ENCODE measurements around the gene CDK5.

CDK5 gene

DNA sequence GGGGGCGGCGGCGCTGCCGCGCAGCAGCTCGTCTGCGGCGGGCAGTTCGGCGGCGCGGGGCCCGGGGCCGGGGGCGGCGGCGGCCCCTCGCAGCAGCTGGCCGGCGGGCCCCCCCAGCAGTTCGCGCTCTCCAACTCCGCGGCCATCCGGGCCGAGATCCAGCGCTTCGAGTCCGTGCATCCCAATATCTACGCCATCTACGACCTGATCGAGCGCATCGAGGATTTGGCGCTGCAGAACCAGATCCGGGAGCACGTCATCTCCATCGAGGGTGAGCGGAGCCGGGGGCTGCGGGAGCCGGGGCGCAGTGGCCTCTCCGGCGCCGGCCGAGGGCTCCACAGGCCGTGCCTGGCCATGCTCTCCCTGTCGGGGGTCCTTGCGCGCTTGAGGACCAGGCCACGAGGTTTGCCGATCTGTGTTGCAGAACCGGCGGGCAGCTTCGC, 29.1 kb upstream of the CDK5 start:
- no peak for DNase-seq (ENCODE audit: low spot score)

DNA sequence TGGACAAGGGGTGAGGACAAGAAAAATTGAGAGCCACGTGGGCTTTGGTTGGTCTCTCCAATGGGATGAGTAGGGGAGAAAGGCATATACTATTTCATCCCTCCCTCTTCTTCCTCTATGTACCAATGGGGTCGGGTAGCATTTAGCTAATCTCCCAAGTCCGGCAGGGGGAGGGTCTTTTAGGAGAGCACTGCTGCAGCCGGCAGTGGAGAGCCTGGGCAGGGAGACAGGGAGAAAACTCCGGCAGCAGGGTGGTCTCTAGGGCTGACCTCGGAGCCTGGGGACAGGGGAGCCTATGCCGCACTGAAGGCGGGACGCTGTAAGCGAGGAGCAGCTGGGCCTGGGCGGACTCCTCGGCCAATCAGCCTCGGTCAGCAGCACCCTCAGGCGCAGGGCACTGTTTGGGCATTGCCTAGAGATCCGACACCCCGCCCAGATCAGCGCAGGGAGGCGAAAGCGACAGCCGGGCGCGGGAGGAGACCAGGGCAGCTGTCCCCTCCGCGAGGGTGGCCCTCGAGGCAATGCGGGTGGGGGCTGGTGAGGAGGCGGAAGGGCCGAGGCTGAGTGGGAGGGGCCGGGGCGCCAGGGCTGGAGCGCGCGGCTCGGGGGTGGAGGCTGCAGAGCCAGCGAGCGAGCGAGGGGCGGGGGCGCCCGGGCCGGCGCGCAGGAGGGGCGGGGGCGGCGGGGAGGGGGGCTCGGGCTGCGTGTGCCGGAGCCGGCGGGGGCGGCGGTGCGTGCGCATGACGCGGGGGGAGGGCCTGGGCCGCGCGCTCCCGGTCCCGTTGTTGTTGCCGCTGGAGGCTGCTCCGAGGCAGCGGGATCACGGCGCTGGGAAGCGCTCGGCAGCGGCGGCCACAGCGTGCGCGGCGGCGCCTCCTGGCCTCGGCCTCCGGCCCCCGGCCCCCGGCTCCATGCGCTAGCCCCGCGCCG, 28.3 kb upstream of the CDK5 start, which contains the start of gene AGAP3:
Gene AGAP3 (plus strand): TSS at position 785 of the 930 bp plus-strand sequence. CDS start 267 bp downstream, outside the sequence.
- peak; percentile 34 for DNase-seq (ENCODE audit: low spot score)

DNA sequence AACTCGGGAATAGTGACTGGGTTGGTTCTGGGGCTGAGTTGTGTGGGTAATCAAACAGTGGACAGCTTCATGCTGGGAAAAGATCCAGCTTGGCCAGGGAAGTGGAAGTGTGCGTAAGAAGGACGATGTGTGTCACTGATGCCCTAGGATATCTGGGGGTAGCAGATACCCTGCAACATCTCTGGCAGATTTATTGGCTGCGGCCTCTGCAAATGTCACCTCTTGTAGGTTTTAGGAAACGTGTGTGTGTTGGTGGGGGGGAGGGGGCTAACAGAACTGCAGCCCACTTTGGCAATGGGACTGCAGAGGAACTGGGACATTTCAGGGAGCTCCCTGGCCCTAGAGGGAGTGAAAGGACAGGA, 27.6 kb upstream of the CDK5 start:
- no peak for DNase-seq (ENCODE audit: low spot score)

DNA sequence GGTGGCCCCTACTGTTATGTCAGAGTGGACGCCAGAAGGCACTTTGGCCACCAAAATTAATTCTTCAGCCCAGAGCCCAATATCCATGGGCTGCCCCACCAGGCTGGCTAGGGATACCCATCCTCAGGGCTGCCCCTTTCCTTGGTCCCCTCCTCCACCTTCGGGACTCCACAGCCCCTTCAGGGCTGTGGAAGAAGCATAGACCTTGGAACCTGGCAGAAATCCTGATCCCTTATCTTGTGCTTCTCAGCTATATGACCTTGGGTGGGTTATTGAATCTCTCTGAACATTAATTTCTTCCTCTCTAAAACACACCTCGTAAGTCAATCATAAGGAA, 26.1 kb upstream of the CDK5 start:
- DNase-seq (ENCODE audit: low spot score): no peak

DNA sequence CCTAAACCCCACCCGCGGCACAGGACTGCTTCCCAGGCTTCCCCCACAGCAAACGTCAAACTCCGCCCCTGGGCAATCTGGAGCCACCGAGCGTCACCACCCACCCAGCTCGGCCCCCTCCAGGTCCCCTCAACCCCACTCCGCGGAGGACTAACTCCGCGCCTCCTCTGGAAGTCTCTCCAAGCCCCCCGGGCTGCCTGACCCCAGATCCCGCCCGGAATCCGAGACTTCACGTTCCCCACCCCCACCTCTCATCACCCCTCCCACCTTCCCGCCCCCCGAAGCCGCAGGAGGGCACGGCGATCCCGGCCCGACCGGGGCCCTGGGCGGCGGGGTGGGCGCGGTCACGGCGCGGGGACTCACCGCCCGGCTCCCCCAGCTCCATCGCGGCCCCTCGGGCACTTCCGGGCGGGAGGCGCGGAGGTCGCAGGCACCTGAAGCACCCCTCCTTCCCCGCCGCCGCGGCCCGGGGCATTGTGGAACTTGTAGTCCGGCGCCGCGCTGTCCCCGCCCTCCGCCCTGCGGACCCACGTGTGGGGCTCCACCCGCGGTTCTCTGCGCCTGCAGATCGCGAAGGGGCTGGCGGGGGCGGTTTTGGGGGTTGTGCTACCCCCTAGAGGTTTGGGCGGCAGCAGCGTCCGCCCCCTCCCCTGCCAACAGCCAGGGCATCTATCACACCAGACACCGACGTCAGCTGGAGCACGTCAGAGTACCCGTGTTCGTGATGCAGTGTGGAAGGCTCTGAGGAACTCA, 25.6 kb upstream of the CDK5 start, which contains the start of gene TMUB1:
Gene TMUB1 (minus strand): TSS at position 423 of the 753 bp plus-strand sequence. CDS start 930 bp downstream, outside the sequence.
- peak; percentile 68 for DNase-seq (ENCODE audit: low spot score)

DNA sequence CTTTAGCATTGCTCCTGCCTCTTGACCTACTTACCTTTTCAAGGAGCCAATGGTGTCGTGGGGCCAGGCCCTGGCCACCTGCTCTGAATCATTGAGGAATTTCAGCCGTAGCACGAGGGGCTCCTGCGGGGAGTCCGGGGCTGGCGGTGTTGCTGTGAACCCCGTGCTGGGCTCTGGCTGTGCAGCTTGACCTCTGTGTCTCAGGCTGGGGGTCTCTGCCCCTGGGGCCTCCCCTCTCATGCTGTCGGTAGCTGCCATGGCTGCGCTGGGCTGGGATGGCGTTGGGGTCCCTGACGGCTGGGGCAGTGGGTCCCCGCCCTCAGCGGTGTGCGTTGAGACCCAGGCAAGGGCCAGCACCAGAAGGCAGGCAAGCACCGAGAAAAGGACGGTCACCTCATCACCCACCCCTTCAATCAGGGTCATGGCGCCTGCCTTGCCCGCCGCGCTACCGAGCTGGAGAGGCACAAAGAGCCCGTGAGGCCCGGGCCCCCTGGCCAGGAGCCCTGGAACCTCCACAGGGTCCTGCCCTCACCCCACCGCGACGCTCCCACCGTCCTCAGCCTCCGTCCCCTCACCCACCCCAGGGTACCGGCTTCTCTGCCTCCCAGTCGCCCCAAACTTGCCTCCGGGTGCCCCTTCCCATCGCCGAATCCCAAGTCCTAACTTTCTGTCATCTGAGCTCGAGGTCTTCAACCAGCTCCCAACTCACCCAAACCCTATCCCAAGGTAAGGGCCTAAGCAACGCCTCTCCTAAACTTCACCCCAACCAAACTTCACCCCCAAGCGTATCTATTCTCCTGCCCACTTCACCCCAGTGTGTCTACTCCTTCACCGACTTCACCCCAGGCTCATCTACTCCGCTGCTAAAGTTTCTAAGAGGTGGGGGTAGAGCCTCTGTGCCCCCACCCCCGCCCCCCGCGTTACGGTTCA, 24.7 kb upstream of the CDK5 start:
- DNase-seq (ENCODE audit: low spot score): no peak

DNA sequence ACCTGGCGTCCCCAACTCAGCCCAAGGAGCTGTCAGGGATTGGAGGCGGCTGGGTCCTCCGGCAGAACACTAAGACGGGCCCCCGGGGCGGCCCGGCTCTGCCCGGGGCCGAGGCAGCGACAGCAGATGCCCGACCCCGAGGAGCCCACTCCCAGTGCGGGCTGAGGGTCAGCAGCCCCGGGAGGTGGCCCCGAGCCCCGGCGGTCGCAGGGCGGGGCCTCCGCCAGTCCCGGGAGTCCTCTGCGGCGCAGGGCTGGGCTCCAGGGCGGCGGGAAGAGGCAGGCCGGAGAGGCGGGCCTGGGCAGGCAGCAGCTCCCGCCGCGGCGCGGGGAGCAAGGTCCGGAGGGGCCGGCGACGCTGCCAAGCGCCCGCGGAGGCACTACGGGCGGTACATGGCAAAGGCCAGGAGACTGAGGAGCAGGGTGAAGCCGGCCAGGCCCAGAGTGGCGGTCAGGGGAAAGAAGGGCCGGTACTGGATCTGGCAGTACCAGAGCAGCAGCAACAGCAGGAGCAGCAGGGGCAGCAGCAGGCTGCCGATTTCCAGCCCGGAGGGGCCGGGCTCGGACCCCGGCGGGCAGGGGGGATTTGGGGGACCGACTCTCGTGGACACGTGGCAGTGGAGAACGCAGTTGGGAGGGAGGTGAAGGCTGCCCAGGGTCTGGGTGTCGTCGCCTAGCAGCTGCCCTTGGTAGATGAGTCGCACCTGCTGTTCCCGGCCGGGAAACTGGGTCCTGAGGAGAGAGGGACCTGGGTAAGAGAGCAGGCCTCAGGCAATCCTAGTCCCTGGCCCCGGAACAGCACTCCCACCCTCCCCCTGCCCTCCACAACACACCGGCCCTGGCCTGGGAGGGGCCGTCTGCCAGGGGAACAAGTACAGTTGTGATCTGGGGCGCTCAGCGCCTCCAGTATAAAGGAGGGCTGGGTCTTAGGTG, 23.7 kb upstream of the CDK5 start:
- DNase-seq (ENCODE audit: low spot score): no peak

DNA sequence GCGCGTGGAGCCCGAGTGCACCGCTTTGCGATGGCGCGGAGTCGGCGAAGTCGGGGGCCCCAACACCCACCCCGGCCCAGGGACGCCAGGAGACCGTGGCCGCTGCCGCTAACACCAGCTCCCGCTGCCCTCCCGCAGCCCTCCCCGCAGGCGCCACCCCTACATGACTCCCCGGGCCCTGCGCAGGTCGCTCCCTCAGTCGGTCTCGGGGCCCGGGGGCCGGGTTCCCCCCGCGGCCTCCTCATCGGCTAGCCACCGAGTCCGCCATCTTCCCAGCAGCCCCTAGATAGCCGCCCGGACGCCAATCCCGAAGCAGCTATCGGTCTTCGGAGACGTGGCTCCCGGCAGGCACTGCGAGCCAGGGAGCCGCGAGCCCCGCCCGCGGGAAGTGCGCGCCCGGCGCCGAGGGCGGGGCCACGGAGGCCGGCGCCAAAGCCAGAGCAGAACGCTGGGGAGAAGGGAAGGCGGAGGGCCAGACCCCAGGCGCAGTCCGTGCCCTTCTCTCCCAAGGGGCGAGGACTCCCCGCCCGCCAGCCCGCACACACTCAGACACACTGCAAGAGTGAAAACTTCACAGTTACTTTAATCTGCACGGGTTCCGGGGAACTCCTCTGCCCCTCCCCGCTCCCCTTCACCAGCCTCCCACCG, 22.9 kb upstream of the CDK5 start, which contains the start of gene FASTK:
Gene FASTK (minus strand): TSS at position 288 of the 648 bp plus-strand sequence. CDS start 43 bp downstream, at position 245.
- DNase-seq (ENCODE audit: low spot score): peak; percentile 91

DNA sequence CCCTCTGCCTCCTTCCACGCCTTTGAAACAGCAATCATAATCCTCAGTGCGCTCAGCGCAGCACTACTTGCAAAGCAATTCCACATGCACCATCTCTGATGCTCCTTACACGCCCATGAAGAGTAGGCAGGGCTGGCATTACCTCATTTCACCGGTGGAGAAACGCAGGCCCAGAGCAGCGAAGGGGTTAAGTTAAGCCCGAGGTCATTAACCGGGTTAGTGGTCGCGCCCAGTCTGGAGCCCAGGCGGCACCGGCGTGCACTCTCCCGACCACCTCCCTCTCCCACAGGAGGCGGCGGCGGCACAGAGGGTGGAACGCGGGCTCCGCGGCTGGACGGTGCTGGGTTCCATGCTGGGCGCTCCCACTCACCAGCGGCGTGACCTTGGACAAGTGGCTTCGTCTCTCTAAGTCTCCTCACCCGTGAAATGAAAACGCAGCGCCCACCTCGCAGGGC, 22.4 kb upstream of the CDK5 start:
- DNase-seq (ENCODE audit: low spot score): no peak

DNA sequence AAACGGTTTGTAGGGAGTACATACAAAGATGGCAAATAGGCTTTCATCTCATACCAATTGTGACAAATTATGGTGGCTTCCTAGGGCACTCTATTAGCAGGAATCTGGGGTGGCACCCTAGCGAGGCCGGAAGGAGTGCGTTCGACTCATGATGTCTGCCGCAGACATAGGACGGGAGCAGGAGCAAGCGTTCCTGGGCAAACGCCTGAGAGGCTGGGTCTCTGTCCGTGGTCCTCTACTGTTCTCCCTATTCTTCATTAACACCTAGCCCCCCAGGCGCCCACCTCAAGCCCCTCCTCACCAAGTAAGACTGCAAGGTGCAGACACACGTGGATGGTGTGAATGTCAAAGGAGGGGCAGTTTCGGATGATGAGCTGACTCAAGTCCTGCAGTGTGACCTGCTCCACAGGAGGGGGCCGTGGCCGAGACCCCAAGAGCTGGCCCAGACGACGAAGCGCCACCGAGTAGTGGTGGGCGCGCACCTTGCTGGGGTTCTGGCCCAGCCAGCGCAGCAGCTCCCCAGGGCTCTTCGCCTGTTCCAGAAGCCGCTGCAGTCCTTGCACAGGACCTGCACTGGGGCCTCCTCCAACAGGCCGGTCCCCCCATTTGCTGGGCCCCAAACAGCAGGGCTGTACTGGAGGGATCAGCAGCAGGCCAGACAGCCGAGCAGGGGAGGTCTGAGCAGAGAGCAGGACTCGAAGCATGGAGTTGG, 21.7 kb upstream of the CDK5 start:
- DNase-seq (ENCODE audit: low spot score): no peak

DNA sequence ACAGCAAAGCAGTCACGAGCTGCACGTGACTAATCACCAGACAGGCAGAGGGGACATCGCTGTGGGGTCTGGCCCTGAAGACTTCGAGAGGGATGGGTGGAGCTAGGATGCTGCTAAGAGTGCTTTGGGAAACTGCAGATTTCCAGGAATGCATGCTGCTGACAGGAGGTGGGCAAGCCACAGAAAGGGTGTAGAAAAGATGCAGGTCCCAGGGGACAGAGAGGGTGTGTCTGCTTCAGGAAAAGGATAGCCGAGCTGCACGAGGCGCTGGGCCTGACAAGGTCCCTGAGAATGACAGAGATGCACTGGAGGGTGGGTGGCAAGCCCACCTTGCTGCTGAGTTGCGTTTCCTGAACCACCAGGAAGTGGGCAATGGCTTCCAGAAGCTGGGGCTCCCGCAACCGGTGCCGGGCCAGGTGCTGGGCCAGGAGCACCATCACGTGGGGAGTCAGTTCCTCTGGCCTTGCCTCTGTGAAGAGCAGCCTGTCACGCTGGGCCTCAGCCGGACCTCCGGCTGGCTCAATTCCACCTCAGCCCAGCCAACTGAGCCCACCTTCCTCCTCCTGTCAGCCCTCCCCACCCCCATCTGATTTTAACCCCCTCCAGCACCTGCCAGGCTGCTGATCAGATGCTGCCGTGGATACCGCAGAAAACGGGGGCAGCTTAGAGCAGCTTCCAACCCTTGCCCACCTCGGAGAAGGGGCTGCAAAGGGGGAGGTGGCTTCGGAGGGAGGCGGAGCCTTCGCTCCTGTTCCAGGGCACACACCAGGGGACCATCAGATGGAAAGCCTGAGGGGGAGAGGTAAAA, 20.7 kb upstream of the CDK5 start:
- DNase-seq (ENCODE audit: low spot score): no peak

DNA sequence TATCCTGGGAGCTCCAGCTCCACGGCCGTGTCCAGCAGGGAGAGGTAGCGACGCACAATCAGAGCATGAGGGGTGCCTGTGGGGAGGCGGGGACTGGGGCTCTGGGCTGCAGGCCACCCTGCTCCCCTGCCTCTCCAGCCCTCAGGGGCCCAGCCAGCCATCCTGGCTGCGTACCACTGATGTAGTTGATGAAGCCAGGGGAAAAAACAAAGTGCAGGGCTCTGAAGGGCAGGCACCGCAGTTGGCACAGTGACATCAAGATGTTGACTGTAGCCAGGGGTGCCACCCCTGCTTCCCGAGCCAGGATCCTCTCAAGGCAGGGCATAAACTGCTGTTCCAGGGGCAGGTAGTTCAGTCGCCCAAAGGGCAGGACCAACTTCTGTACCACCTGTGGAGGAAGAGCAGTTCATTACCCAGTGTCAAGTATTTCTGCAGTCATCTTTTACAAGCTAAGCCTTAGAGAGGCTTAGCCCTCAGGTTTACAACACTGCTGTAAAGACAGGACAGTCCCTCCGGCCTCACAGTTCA, 20.1 kb upstream of the CDK5 start:
- no peak for DNase-seq (ENCODE audit: low spot score)

DNA sequence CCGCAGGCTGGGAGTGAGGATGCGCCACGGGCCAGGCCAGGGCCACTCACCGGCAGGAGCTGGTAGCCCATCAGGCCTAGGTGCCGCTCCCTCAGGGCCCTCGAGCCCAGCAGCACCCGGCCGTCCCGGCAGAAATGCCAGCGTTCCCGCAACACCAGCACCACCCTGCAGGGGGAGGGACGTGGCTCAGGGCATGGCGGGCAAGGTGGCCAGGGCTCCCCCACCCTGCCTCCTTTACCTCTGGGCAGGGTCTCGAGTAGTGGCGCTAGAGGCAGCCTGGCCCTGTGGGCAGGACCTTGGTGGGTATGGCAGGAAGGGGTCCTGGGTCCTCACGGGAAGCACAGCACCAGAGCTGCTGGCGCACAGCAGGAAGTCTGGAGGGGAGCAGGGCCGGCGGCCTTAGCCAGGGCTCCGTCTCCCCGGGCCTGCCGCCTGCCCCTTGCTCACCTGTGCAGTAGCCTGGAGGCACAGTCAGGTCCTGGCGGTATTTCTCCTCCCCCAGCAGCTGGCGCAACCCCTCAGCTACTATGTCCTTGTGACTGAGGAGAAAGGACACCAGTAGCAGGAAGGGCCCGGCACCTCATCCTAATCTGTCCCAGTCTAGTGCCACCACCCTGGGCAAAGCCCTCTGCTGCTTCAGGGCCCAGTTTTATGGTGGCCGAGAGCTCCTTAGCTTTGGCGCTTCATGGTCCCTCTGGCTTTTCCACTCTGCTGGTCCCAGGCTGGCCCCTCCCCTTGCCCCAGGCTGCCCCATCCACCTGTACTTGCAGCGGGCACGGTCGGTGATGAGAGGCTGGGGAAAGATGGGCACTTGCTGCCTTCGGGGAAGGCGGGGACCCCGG, 19.4 kb upstream of the CDK5 start:
- no peak for DNase-seq (ENCODE audit: low spot score)

DNA sequence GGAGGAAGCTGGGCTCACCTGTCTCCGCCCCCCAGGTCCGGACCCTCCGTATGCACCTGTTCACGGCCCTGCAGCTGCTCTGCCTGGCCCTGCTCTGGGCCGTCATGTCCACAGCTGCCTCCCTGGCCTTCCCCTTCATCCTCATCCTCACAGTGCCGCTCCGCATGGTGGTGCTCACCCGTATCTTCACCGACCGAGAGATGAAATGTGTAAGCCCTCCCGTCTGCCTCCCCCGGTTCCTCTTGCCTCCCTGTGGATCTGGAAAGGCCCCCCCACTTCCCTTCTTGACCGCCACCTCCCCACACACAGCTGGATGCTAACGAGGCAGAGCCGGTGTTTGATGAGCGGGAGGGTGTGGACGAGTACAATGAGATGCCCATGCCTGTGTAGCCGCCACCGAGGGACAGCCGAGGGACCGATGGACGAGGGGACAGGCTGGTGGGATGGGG, 18.3 kb upstream of the CDK5 start:
- DNase-seq (ENCODE audit: low spot score): no peak

DNA sequence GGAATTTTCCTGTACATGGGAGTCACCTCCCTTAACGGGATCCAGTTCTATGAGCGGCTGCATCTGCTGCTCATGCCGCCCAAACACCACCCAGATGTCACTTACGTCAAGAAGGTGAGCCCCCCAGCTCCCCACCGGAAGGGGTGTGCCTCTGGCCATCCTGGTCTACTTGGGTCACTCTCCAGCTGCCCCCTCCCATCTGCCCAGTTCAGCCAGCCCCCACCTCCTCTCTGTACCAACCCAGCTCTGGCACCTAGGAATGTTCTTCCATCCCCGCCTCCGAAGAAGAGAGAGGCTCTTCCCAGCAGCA, 17.9 kb upstream of the CDK5 start:
- DNase-seq (ENCODE audit: low spot score): no peak

DNA sequence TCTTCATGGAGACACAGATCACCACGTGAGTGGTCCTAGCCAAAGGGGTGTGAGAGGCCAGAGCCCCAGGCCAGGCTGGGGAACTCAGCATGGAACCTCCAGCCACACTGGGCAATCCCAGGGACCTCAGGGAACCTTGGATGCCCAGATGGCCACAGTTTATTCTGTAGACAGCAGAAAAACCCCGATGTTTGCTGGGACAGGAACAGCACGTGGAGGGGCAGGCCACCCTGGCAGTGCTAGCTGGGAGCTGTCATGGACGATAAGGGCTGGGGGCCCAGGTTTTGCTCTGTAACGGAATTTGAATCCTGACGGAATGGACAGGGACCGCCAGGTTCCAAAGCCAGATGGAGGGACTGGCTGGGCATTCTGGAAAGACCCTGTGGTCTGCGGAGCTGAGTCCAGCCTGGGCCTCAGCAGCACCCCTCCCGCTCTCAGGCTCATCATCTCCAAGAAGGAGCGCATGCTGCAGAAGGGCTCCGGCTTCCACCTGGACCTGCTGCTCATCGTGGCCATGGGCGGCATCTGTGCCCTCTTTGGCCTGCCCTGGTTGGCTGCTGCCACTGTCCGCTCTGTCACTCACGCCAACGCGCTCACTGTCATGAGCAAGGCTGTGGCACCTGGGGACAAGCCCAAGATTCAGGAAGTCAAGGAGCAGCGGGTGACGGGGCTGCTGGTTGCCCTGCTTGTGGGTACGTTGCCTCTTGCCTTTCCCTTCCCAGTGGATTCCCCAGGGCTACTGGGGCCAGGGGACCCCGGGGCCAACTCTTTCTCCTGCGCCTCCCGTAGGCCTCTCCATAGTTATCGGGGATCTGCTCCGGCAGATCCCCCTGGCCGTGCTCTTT, 17.3 kb upstream of the CDK5 start:
- no peak for DNase-seq (ENCODE audit: low spot score)

DNA sequence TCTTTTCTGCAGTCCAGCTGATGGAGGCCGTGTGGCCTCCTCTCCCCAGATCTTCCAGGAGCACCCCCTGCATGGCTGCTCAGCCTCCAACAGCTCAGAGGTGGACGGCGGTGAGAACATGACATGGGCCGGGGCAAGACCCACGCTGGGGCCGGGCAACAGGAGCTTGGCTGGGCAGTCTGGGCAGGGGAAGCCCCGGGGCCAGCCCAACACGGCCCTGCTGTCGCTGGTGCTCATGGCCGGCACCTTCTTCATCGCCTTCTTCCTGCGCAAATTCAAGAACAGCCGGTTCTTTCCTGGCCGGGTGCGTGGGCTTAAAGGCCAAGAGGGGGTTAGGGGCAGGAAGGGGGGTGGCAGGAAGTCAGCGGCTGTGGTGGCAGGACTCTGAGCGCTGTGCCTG, 16.3 kb upstream of the CDK5 start:
- DNase-seq (ENCODE audit: low spot score): no peak
